Nephron progenitor cell (in vitro differentiated cells): ENCODE measurements around the gene LRP1.
A peak's percentile ranks its signal among the peaks of the same experiment; 100 is the strongest.

Experiments used
- DNase-seq: peaks from one replicate; pipeline ENCODE4 v3.0.0; 2021
- H3K27ac Mint-ChIP-seq: 2 replicates; pipeline ENCODE4 v1.8.0; 2021; ENCODE audit warnings: mild to moderate bottlenecking, moderate library complexity, mixed read lengths
- H3K27me3 Mint-ChIP-seq: 2 replicates; pipeline ENCODE4 v1.8.0; 2021; ENCODE audit warnings: mild to moderate bottlenecking, low read depth, mixed read lengths; ENCODE audit not compliant: poor library complexity
- H3K36me3 Mint-ChIP-seq: 2 replicates; pipeline ENCODE4 v1.8.0; 2021; ENCODE audit warnings: low read depth, mixed read lengths
- H3K4me1 Mint-ChIP-seq: 2 replicates; pipeline ENCODE4 v1.8.0; 2021; ENCODE audit warnings: mixed read lengths
- H3K4me3 Mint-ChIP-seq: 2 replicates; pipeline ENCODE4 v1.8.0; 2021; ENCODE audit warnings: mild to moderate bottlenecking, moderate library complexity, mixed read lengths
- H3K9me3 Mint-ChIP-seq: 2 replicates; pipeline ENCODE4 v1.8.0; 2021; ENCODE audit warnings: mild to moderate bottlenecking, moderate library complexity, mixed read lengths
- CTCF ChIP-seq: fragments of 200-600 bp; sonication (generic); IDR thresholded peaks from 2 replicates; pipeline ENCODE4 v1.5.0; 2021; ENCODE audit warnings: antibody characterized with exemption

Gene LRP1

GRCh38 chr12:57229046-57229633 lies 100.9 kb downstream of the LRP1 start:
- Mint-ChIP-seq H3K27ac (peak overlapping the region; percentile 98), H3K4me3 (peak overlapping the region; percentile 92), H3K27me3 (peaks cover 30% of the 10 kb centered on the region), H3K36me3 (peaks cover 25% of the 10 kb centered on the region), H3K4me1 (peaks cover 90% of the 10 kb centered on the region), H3K9me3 (no peaks in the 10 kb centered on the region)
- no peak for TF ChIP-seq CTCF
- DNase-seq, result no peak

- H3K27me3 Mint-ChIP-seq, result peaks cover 28% of the 10 kb centered on the region
- peaks cover 31% of the 10 kb centered on the region for H3K36me3 Mint-ChIP-seq
- no peaks in the 10 kb centered on the region for H3K9me3 Mint-ChIP-seq
- peaks cover 90% of the 10 kb centered on the region for H3K4me1 Mint-ChIP-seq
- H3K4me3 Mint-ChIP-seq, result peak within 1 kb of the TSS; percentile 92
- DNase-seq, result peak; percentile 96
- TF ChIP-seq CTCF, result no peak
- H3K27ac Mint-ChIP-seq, result peak within 1 kb of the TSS; percentile 98
Observed at GRCh38 chr12:57229634-57230380, 101.5 kb downstream of the LRP1 start, which contains the start of gene SHMT2. SHMT2 (plus strand) TSS chr12:57229711; CDS start chr12:57229779, 68 bp downstream.

DNA sequence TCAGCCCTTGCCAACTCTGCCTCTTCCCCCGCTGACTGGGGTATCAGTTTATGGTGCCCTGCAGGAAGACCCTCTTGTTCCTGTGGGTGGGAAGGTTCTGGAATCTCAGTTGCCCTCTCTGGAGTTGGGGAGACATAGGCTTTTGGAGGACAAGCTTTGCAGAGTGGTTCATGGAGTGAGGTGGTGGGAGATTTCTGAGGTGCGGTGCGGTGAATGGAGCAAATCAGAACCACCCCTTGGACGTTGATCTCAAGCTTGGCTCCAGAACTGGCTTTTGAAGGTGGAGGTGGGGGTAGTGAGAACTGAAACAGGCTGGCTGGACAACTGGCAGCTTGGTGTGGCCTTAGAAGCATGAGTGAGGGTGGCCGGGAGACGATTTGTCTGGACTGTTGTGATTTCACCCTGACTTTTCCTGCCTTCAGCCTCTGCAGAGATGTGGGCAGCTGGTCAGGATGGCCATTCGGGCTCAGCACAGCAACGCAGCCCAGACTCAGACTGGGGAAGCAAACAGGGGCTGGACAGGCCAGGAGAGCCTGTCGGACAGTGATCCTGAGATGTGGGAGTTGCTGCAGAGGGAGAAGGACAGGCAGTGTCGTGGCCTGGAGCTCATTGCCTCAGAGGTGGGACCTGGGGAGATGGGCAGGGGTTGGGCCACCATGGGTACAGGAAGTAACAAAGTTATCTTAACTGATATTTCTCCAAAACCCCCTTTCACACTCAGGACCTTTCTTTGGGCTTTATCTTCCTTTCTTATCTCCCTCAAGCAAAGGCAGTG lies 102.3 kb downstream of the LRP1 start:
- Mint-ChIP-seq H3K27me3 (peaks cover 25% of the 10 kb centered on the region), H3K4me1 (peaks cover 88% of the 10 kb centered on the region)
- TF ChIP-seq CTCF, result no peak

DNA sequence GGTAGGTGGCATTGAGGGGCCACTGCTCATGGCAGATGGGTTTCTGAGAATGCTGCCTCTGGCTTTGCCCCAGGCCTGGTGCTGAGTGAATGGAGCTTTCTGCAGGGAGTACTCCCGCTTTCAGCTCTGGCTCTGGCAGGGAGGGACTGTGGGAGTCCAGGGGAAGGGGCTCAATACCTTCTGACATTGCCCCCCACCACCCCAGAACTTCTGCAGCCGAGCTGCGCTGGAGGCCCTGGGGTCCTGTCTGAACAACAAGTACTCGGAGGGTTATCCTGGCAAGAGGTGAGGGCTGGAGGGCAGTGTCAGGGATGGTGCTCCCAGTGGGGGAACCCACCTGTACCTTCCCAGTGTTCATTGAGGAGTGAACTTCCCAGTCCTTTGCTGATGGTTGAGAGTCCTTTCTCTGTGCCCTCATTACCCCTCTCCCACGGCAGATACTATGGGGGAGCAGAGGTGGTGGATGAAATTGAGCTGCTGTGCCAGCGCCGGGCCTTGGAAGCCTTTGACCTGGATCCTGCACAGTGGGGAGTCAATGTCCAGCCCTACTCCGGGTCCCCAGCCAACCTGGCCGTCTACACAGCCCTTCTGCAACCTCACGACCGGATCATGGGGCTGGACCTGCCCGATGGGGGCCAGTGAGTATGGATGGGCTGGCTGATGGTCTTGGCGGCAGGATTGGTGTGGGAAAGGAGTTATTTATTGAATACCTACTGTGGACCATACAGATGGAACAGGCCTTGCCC lies 103.2 kb downstream of the LRP1 start:
- Mint-ChIP-seq H3K36me3 (peaks cover 31% of the 10 kb centered on the region), H3K4me3 (peak overlapping the region; percentile 92), H3K9me3 (no peaks in the 10 kb centered on the region), H3K27me3 (peaks cover 25% of the 10 kb centered on the region), H3K27ac (no peak overlapping the region), H3K4me1 (peaks cover 86% of the 10 kb centered on the region)
- no peak for DNase-seq
- TF ChIP-seq CTCF, result no peak

More for the DNA sequence above, 102.3 kb downstream of the LRP1 start:
- DNase-seq, result no peak
- peaks cover 31% of the 10 kb centered on the region for H3K36me3 Mint-ChIP-seq
- peak overlapping the region; percentile 69 for H3K27ac Mint-ChIP-seq
- peak overlapping the region; percentile 92 for H3K4me3 Mint-ChIP-seq
- H3K9me3 Mint-ChIP-seq, result no peaks in the 10 kb centered on the region

DNA sequence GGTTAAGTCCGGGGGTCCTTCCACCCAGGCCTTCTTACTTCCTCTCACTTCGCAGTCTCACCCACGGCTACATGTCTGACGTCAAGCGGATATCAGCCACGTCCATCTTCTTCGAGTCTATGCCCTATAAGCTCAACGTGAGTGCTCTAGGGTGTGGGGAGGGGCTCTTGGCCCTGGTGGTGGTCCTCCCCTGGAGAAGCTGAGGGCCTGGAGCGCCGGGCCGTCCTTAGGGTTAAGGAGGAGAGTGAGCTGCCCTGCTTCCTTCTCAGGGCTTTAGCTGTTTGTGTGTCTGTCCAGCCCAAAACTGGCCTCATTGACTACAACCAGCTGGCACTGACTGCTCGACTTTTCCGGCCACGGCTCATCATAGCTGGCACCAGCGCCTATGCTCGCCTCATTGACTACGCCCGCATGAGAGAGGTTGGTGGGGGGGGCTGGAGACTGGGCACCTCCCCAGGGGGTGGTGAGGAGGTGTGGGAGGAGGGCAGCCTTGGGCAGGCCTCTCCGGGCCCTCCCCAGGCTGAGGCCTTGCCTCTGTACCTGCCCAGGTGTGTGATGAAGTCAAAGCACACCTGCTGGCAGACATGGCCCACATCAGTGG lies 104.0 kb downstream of the LRP1 start:
- no peak for TF ChIP-seq CTCF
- H3K4me3 Mint-ChIP-seq, result peak overlapping the region; percentile 18
- peaks cover 31% of the 10 kb centered on the region for H3K36me3 Mint-ChIP-seq
- peaks cover 87% of the 10 kb centered on the region for H3K4me1 Mint-ChIP-seq
- H3K27ac Mint-ChIP-seq, result no peak overlapping the region
- peaks cover 34% of the 10 kb centered on the region for H3K27me3 Mint-ChIP-seq
- H3K9me3 Mint-ChIP-seq, result no peaks in the 10 kb centered on the region
- DNase-seq, result no peak
